Endothelial cell of umbilical vein (primary cell): ENCODE data around the gene AVPR2. TPM values are rescaled to one million over a fixed set of nuclear protein-coding genes. Genes with fewer than 3 reads are reported as not detected.

Source experiments
- BruUV-seq: library from RNA; stranded (reverse); fragments of 400-500 nt; replicated peaks from 2 replicates; lab custom pipeline; 2021; lab: Mats Ljungman, UMichigan
- CTCF ChIA-PET: fragments of 300-600, 350-600 bp; sonication (Branson Sonifier 250); formaldehyde crosslinking; loops from one replicate; lab custom pipeline; 2021; ENCODE audit warnings: antibody characterized with exemption, inconsistent platforms; lab: Charles Lee
- POLR2A ChIA-PET: fragments of 300-600, 350-600 bp; sonication (Branson Sonifier 250); formaldehyde crosslinking; loops from one replicate; lab custom pipeline; 2021; ENCODE audit warnings: antibody characterized with exemption, inconsistent platforms; lab: Charles Lee
- DNase-seq: peaks from one replicate; pipeline ENCODE4 v3.0.0-alpha.2; 2011; ENCODE audit warnings: low read depth, low spot score
- FAIRE-seq: peaks from 2 replicates; lab custom pipeline; 2011; peaks lifted over from hg19 to GRCh38; lab: Jason Lieb, UNC
- H2AFZ ChIP-seq: 2 replicates; pipeline ENCODE4 v1.6.0; 2012; ENCODE audit warnings: low read depth, low read length, control low read depth, inconsistent platforms
- H3K27ac ChIP-seq: 2 replicates; pipeline ENCODE4 v1.5.1; 2011; ENCODE audit warnings: low read depth, mild to moderate bottlenecking, control low read depth, low read length, moderate library complexity; ENCODE audit not compliant: insufficient read depth
- H3K27me3 ChIP-seq, 2 experiments: 2 replicates each; pipeline versions ENCODE4 v1.6.0 to v1.6.1; 2011; ENCODE audit warnings: low read length in 2 of 2, mixed read lengths in 1 of 2; ENCODE audit not compliant: control insufficient read depth in 2 of 2, insufficient read depth in 2 of 2
- H3K36me3 ChIP-seq, 2 experiments: 2 replicates in 1 of 2; 3 replicates in 1 of 2; pipeline ENCODE4 v1.5.1; 2011; ENCODE audit warnings: low read length in 2 of 2, mild to moderate bottlenecking in 1 of 2, moderate library complexity in 1 of 2; ENCODE audit not compliant: control insufficient read depth in 2 of 2, insufficient read depth in 2 of 2; ENCODE audit errors: extremely low read depth in 1 of 2
- H3K4me1 ChIP-seq: 3 replicates; pipeline ENCODE4 v1.5.1; 2011; ENCODE audit warnings: mild to moderate bottlenecking, low read length; ENCODE audit not compliant: control insufficient read depth, insufficient read depth; ENCODE audit errors: extremely low read depth
- H3K4me2 ChIP-seq: 2 replicates; pipeline ENCODE4 v1.6.1; 2011; ENCODE audit warnings: low read length, control low read depth, mixed read lengths; ENCODE audit not compliant: insufficient read depth
- H3K4me3 ChIP-seq, 3 experiments: fragments of 200-600 bp in 1 of 3; sonication (generic), shearing (Covaris generic) in 1 of 3; replicated peaks in 1 of 3; 2 replicates each; pipeline ENCODE4 v1.5.1; 2011 to 2016; ENCODE audit warnings: control low read depth in 3 of 3, low read length in 3 of 3, mild to moderate bottlenecking in 2 of 3, inconsistent platforms in 1 of 3, low read depth in 1 of 3, moderate library complexity in 1 of 3; ENCODE audit not compliant: insufficient read depth in 1 of 3
- H3K79me2 ChIP-seq: 2 replicates; pipeline ENCODE4 v1.6.0; 2012; ENCODE audit warnings: low read length, inconsistent platforms; ENCODE audit not compliant: control insufficient read depth, insufficient read depth
- H3K9ac ChIP-seq: replicated peaks from 2 replicates; pipeline ENCODE3; 2011; ENCODE audit warnings: low read length, control low read depth; ENCODE audit not compliant: insufficient read depth; ENCODE audit errors: extremely low read depth
- H3K9me1 ChIP-seq: replicated peaks from 3 replicates; pipeline ENCODE4 v1.6.0; 2011; ENCODE audit warnings: mild to moderate bottlenecking, low read length; ENCODE audit not compliant: control insufficient read depth, insufficient read depth; ENCODE audit errors: extremely low read depth
- H3K9me3 ChIP-seq: replicated peaks from 2 replicates; pipeline ENCODE4 v1.5.1; 2012; ENCODE audit warnings: low read length, inconsistent platforms; ENCODE audit not compliant: control insufficient read depth, insufficient read depth
- H4K20me1 ChIP-seq: replicated peaks from 2 replicates; pipeline ENCODE3; 2011; ENCODE audit warnings: mild to moderate bottlenecking, low read length; ENCODE audit not compliant: control insufficient read depth, insufficient read depth; ENCODE audit errors: extremely low read depth
- EZH2 ChIP-seq: IDR thresholded peaks from 2 replicates; pipeline ENCODE4 v1.6.1; 2012; ENCODE audit warnings: borderline replicate concordance, low read depth, mild to moderate bottlenecking, moderate library complexity, low read length, inconsistent platforms; ENCODE audit not compliant: severe bottlenecking
- FOS ChIP-seq: IDR thresholded peaks from 2 replicates; pipeline ENCODE4 v1.6.1; 2011; ENCODE audit warnings: mild to moderate bottlenecking, low read length, moderate library complexity, borderline replicate concordance; ENCODE audit not compliant: insufficient read depth
- GATA2 ChIP-seq: IDR thresholded peaks from 2 replicates; pipeline ENCODE4 v1.7.0; 2011; ENCODE audit warnings: low read depth, mild to moderate bottlenecking, moderate library complexity, mixed read lengths, low read length; ENCODE audit not compliant: insufficient read length, insufficient read depth
- JUN ChIP-seq: IDR thresholded peaks from 2 replicates; pipeline ENCODE4 v1.6.1; 2011; ENCODE audit warnings: borderline replicate concordance, low read depth; ENCODE audit not compliant: insufficient read length, insufficient read depth
- MYC ChIP-seq: IDR thresholded peaks from one replicate; pipeline ENCODE4 v1.6.1; 2011; ENCODE audit warnings: mild to moderate bottlenecking, low read depth, low read length
- POLR2A ChIP-seq: IDR thresholded peaks from 2 replicates; pipeline ENCODE4 v1.6.1; 2012; ENCODE audit warnings: low read depth, mild to moderate bottlenecking, control low read depth, low read length
- POLR2AphosphoS5 ChIP-seq: IDR thresholded peaks from 2 replicates; pipeline ENCODE4 v1.6.1; 2012; ENCODE audit warnings: low read depth, mild to moderate bottlenecking, control low read depth, low read length, moderate library complexity; ENCODE audit not compliant: insufficient read depth
- dilution Hi-C: fragments of 300-500 bp; cut with MboI; formaldehyde crosslinking; loops from one replicate; pipeline ENCODE4 v1.15.0; 2019; ENCODE audit warnings: low sequenced_read_pairs; ENCODE audit not compliant: extremely low pct_ligation_motif_present
- intact Hi-C: fragments of 100-400 bp; cut with micrococcal nuclease; formaldehyde crosslinking; loops from one replicate; pipeline ENCODE4 v1.10.0; 2022
- polyA plus RNA-seq, 4 experiments: library from polyadenylated mRNA; depleted of rRNA in 3 of 4; stranded (reverse) in 3 of 4; unstranded in 1 of 4; fragments of >200 nt; gene quantifications; 2 replicates each; pipeline versions ENCODE4 v1.2.1 to v1.2.3, GENCODE V29; 2011 to 2012; ENCODE audit warnings: missing spikeins in 1 of 4
- total RNA-seq: library from RNA; stranded (reverse); gene quantifications from 2 replicates; pipeline ENCODE4 v1.2.3, GENCODE V29; 2021
- TF ChIP-seq, protein P1 (sequence below), 2 donors: IDR thresholded peaks; 1 replicate in 1 of 2; 2 replicates in 1 of 2; pipeline ENCODE4 v1.5.1; 2011; ENCODE audit warnings: low read length in 2 of 2, mild to moderate bottlenecking in 2 of 2, moderate library complexity in 2 of 2, control low read depth in 1 of 2, inconsistent platforms in 1 of 2, low read depth in 1 of 2; ENCODE audit not compliant: insufficient read depth in 1 of 2; ENCODE audit errors: extremely low read depth in 1 of 2
- TF ChIP-seq, protein P2 (sequence below): IDR thresholded peaks from 2 replicates; pipeline ENCODE4 v1.6.1; 2011; ENCODE audit not compliant: insufficient read depth, insufficient read length

The AVPR2 gene
- total and polyA plus RNA-seq, 2 donors (not counting 3 experiments of a cell fraction or from before 2014, with no cell fraction given) = not detected

DNA sequence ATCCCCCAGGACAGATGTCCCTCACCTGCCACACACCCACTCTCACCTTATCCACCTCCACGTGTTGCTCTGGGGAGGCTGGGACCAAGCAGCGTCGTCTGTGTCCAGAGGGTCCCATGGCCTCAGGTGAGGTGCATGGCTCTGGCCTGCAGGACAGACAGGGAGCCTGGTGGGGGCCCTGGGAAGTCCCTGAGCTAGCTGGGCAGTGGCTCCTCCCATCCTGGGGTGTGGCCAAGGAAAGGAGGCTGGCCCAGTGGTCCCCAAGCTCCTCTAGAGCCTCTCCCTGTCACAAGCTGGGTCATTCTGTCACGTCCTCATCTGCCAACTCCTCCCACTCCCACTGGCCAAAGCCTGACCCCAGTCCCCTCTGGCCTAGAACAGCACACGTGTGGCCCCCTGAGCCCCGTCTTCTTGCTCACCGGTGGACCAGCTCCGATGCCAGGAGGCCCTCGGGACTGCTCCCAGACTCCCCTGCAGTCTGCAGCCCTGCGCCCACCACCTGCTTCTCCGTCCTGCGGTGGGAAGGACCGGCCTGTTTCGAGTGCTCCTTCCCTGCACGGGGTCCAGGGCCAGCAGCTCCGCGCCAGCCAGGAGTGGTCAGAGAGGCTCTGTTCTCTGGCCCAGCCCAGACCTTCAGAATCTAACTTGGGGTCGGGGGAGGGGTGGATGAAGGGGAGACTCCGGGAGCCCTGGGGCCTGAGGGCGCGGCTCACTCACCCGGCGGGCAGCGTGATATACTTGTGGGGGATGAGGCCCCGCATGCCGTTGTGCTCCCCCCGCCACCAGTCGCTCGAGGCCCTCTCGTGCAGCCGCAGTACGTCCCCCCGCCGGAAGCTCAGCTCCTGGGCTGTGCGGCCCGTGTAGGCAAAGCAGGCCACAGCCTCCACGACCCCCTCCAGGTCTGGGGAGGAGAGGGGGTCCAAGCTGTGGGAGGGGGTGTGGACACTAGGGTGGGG lies 4.8 kb downstream of the AVPR2 start:
- POLR2A ChIA-PET = no interaction called here

More for the DNA sequence above, 4.8 kb downstream of the AVPR2 start:
- Histone ChIP-seq H3K4me2 (no peak overlapping the region), H3K4me1 (no peaks in the 10 kb centered on the region), H3K9me1 (no peaks in the 10 kb centered on the region), H4K20me1 (no peaks in the 10 kb centered on the region), H3K36me3 (no peaks in the 10 kb centered on the region), H2AFZ (no peak overlapping the region), H3K27me3 (no peaks in the 10 kb centered on the region), H3K79me2 (no peaks in the 10 kb centered on the region), H3K27ac (no peak overlapping the region), H3K4me3 (no peak overlapping the region), H3K9ac (no peak overlapping the region), H3K9me3 (no peaks in the 10 kb centered on the region)
- dilution Hi-C loops (no loop called here), intact Hi-C loops (no loop called here)
- FAIRE-seq (no peak), DNase-seq (no peak)
- BruUV-seq = no TSS peak
- TF ChIP-seq FOS (no peak), EZH2 (no peak), JUN (no peak), POLR2A (no peak), POLR2AphosphoS5 (no peak), GATA2 (no peak), MYC (no peak)
- TF ChIP-seq, protein P1, sequence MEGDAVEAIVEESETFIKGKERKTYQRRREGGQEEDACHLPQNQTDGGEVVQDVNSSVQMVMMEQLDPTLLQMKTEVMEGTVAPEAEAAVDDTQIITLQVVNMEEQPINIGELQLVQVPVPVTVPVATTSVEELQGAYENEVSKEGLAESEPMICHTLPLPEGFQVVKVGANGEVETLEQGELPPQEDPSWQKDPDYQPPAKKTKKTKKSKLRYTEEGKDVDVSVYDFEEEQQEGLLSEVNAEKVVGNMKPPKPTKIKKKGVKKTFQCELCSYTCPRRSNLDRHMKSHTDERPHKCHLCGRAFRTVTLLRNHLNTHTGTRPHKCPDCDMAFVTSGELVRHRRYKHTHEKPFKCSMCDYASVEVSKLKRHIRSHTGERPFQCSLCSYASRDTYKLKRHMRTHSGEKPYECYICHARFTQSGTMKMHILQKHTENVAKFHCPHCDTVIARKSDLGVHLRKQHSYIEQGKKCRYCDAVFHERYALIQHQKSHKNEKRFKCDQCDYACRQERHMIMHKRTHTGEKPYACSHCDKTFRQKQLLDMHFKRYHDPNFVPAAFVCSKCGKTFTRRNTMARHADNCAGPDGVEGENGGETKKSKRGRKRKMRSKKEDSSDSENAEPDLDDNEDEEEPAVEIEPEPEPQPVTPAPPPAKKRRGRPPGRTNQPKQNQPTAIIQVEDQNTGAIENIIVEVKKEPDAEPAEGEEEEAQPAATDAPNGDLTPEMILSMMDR (IDR thresholded peaks at IDR 0.05; ENCODE audit: extremely low read depth in 1 of 2, insufficient read depth in 1 of 2, low read depth in 1 of 2, low read length in 2 of 2) = no peak
- TF ChIP-seq, protein P2, sequence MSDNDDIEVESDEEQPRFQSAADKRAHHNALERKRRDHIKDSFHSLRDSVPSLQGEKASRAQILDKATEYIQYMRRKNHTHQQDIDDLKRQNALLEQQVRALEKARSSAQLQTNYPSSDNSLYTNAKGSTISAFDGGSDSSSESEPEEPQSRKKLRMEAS = no peak
- CTCF ChIA-PET = no interaction called here
